OCI-LY7 (cell line): Measurements from ENCODE around the gene FBLN2.

ENCODE experiments used
- EZH2phosphoT487 ChIP-seq: fragments of 200-600 bp; sonication (generic); IDR thresholded peaks from 2 replicates; pipeline ENCODE4 v1.6.1; 2018; ENCODE audit warnings: low read depth, borderline replicate concordance, mild to moderate bottlenecking, mixed run types, antibody characterized with exemption, low read length, moderate library complexity, mixed read lengths
- TF ChIP-seq, protein P1 (sequence below): fragments of 200-600 bp; sonication (generic); conservative IDR thresholded peaks from 2 replicates; pipeline ENCODE4 v1.5.1; 2014; ENCODE audit warnings: mild to moderate bottlenecking, antibody characterized with exemption, low read length, moderate library complexity, mixed read lengths

GRCh38 chr3:13651057-13651400 lies 102.1 kb downstream of the FBLN2 start:
- TF ChIP-seq, protein P1, sequence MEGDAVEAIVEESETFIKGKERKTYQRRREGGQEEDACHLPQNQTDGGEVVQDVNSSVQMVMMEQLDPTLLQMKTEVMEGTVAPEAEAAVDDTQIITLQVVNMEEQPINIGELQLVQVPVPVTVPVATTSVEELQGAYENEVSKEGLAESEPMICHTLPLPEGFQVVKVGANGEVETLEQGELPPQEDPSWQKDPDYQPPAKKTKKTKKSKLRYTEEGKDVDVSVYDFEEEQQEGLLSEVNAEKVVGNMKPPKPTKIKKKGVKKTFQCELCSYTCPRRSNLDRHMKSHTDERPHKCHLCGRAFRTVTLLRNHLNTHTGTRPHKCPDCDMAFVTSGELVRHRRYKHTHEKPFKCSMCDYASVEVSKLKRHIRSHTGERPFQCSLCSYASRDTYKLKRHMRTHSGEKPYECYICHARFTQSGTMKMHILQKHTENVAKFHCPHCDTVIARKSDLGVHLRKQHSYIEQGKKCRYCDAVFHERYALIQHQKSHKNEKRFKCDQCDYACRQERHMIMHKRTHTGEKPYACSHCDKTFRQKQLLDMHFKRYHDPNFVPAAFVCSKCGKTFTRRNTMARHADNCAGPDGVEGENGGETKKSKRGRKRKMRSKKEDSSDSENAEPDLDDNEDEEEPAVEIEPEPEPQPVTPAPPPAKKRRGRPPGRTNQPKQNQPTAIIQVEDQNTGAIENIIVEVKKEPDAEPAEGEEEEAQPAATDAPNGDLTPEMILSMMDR: no peak
- no peak for TF ChIP-seq EZH2phosphoT487
